H1 (cell line): Measurements from ENCODE around the gene DOK6. TPM values are rescaled to one million over a fixed set of nuclear protein-coding genes. Genes with fewer than 3 reads are reported as not detected.

Experiments
- CTCF ChIA-PET: fragments of 300-600 bp; sonication (Branson Sonifier 250); formaldehyde crosslinking; loops from one replicate; lab custom pipeline; 2021; ENCODE audit not compliant: partially characterized antibody; lab: Charles Lee
- POLR2A ChIA-PET: fragments of 300-600 bp; sonication (Branson Sonifier 250); formaldehyde crosslinking; loops from one replicate; lab custom pipeline; 2021; ENCODE audit warnings: inconsistent platforms; ENCODE audit not compliant: partially characterized antibody; lab: Charles Lee
- DNase-seq, 2 experiments: peaks; one replicate each; pipeline versions ENCODE4 v3.0.0 to v3.0.0-alpha.2; 2010 to 2022; ENCODE audit warnings: low spot score in 2 of 2, low read depth in 1 of 2, mixed read lengths in 1 of 2
- FAIRE-seq: peaks from 2 replicates; lab custom pipeline; 2011; peaks lifted over from hg19 to GRCh38; lab: Jason Lieb, UNC
- H2AFZ ChIP-seq: 2 replicates; pipeline ENCODE4 v1.8.1; 2012; ENCODE audit warnings: low read length, inconsistent platforms
- H2AK5ac ChIP-seq: 2 replicates; pipeline ENCODE4 v1.6.1; 2013; ENCODE audit warnings: low read depth, low read length
- H2BK120ac ChIP-seq: replicated peaks from 2 replicates; pipeline ENCODE3; 2013; ENCODE audit warnings: low read depth, low read length, inconsistent platforms
- H2BK12ac ChIP-seq: 2 replicates; pipeline ENCODE4 v1.6.1; 2013; ENCODE audit warnings: low read depth, low read length
- H2BK15ac ChIP-seq: 2 replicates; pipeline ENCODE4 v1.6.1; 2013; ENCODE audit warnings: low read length
- H2BK20ac ChIP-seq: 2 replicates; pipeline ENCODE4 v1.6.1; 2013; ENCODE audit warnings: low read length
- H2BK5ac ChIP-seq: 2 replicates; pipeline ENCODE4 v1.6.1; 2013; ENCODE audit warnings: low read depth, low read length
- H3K14ac ChIP-seq: 2 replicates; pipeline ENCODE4 v1.6.1; 2013; ENCODE audit warnings: inconsistent platforms; ENCODE audit not compliant: insufficient read length
- H3K18ac ChIP-seq: 2 replicates; pipeline ENCODE4 v1.6.1; 2013; ENCODE audit warnings: low read length; ENCODE audit errors: extremely low read depth
- H3K23ac ChIP-seq: 2 replicates; pipeline ENCODE4 v1.6.1; 2013; ENCODE audit warnings: inconsistent platforms; ENCODE audit not compliant: insufficient read length
- H3K23me2 ChIP-seq: 2 replicates; pipeline ENCODE4 v1.6.1; 2013; ENCODE audit warnings: low read depth, low read length
- H3K27ac ChIP-seq: 2 replicates; pipeline ENCODE4 v1.6.1; 2011; ENCODE audit warnings: low read depth, low read length, inconsistent platforms
- H3K27me3 ChIP-seq, 4 experiments: replicated peaks in 1 of 4; 1 replicate in 1 of 4; 2 replicates in 3 of 4; pipeline versions ENCODE4 v1.6.1 to v1.8.1; 2011 to 2013; ENCODE audit warnings: low read length in 3 of 4, mild to moderate bottlenecking in 3 of 4, inconsistent platforms in 2 of 4, mixed read lengths in 2 of 4, moderate library complexity in 1 of 4; ENCODE audit not compliant: control insufficient read depth in 3 of 4, insufficient read depth in 3 of 4; ENCODE audit errors: extremely low read depth in 1 of 4
- H3K36me3 ChIP-seq, 4 experiments: 2 replicates each; pipeline versions ENCODE4 v1.6.1 to v1.8.1; 2011 to 2013; ENCODE audit warnings: mild to moderate bottlenecking in 4 of 4, low read length in 3 of 4, moderate library complexity in 2 of 4, control low read depth in 1 of 4, inconsistent platforms in 1 of 4; ENCODE audit not compliant: insufficient read depth in 4 of 4, control insufficient read depth in 2 of 4
- H3K4ac ChIP-seq: replicated peaks from 2 replicates; pipeline ENCODE3; 2013; ENCODE audit warnings: low read length, low read depth, mixed read lengths, inconsistent platforms; ENCODE audit not compliant: insufficient read length
- H3K4me1 ChIP-seq, 4 experiments: replicated peaks in 1 of 4; 1 replicate in 1 of 4; 2 replicates in 3 of 4; pipeline versions ENCODE4 v1.6.1 to v1.8.1; 2011 to 2013; ENCODE audit warnings: low read length in 3 of 4, inconsistent platforms in 2 of 4, mixed read lengths in 1 of 4; ENCODE audit not compliant: insufficient read depth in 4 of 4, control insufficient read depth in 3 of 4
- H3K4me2 ChIP-seq, 2 experiments: 2 replicates each; pipeline versions ENCODE4 v1.6.1 to v1.8.1; 2011 to 2013; ENCODE audit warnings: low read depth in 2 of 2, low read length in 2 of 2, control low read depth in 1 of 2, inconsistent platforms in 1 of 2, mild to moderate bottlenecking in 1 of 2; ENCODE audit not compliant: insufficient read depth in 1 of 2
- H3K4me3 ChIP-seq, 4 experiments: fragments of 200-600, 300-600 bp in 1 of 4; sonication (generic), shearing (Covaris generic), sonication (Bioruptor Twin) in 1 of 4; 2 replicates each; pipeline versions ENCODE4 v1.5.1 to v1.8.1; 2011 to 2016; ENCODE audit warnings: low read length in 4 of 4, low read depth in 3 of 4, control low read depth in 2 of 4, inconsistent platforms in 2 of 4, mild to moderate bottlenecking in 2 of 4, mixed read lengths in 1 of 4, moderate library complexity in 1 of 4; ENCODE audit not compliant: insufficient read depth in 2 of 4; ENCODE audit errors: extremely low read depth in 1 of 4
- H3K56ac ChIP-seq: replicated peaks from 2 replicates; pipeline ENCODE3; 2013; ENCODE audit warnings: low read depth, mild to moderate bottlenecking, mixed read lengths, low read length, inconsistent platforms; ENCODE audit not compliant: insufficient read length
- H3K79me1 ChIP-seq: 2 replicates; pipeline ENCODE4 v1.6.1; 2013; ENCODE audit warnings: low read depth, low read length, control low read depth
- H3K79me2 ChIP-seq, 2 experiments: 2 replicates each; pipeline versions ENCODE4 v1.6.1 to v1.8.1; 2012 to 2013; ENCODE audit warnings: low read length in 2 of 2, mild to moderate bottlenecking in 2 of 2, inconsistent platforms in 1 of 2; ENCODE audit not compliant: insufficient read depth in 2 of 2, control insufficient read depth in 1 of 2
- H3K9ac ChIP-seq, 4 experiments: replicated peaks in 1 of 4; 1 replicate in 1 of 4; 2 replicates in 3 of 4; pipeline versions ENCODE4 v1.6.1 to v1.8.1; 2011 to 2013; ENCODE audit warnings: low read depth in 3 of 4, low read length in 3 of 4, control low read depth in 2 of 4, mild to moderate bottlenecking in 2 of 4, moderate library complexity in 2 of 4, inconsistent platforms in 1 of 4; ENCODE audit errors: extremely low read depth in 1 of 4
- H3K9me3 ChIP-seq, 2 experiments: 2 replicates each; pipeline versions ENCODE4 v1.6.1 to v1.8.1; 2012 to 2013; ENCODE audit warnings: mild to moderate bottlenecking in 2 of 2, moderate library complexity in 2 of 2, control low read depth in 1 of 2, inconsistent platforms in 1 of 2, low read depth in 1 of 2, low read length in 1 of 2, mixed read lengths in 1 of 2; ENCODE audit not compliant: insufficient read depth in 2 of 2
- H4K20me1 ChIP-seq, 2 experiments: replicated peaks in 1 of 2; 2 replicates each; pipeline versions ENCODE3 to v1.8.1; 2011 to 2013; ENCODE audit warnings: inconsistent platforms in 2 of 2, low read length in 2 of 2, mild to moderate bottlenecking in 1 of 2; ENCODE audit not compliant: insufficient read depth in 2 of 2, control insufficient read depth in 1 of 2
- H4K5ac ChIP-seq: 2 replicates; pipeline ENCODE4 v1.6.1; 2013; ENCODE audit warnings: low read length, low read depth, mixed read lengths, inconsistent platforms; ENCODE audit not compliant: insufficient read length
- H4K8ac ChIP-seq: 2 replicates; pipeline ENCODE4 v1.8.0; 2013; ENCODE audit warnings: mild to moderate bottlenecking, moderate library complexity, low read length, inconsistent platforms; ENCODE audit not compliant: insufficient read depth; ENCODE audit errors: extremely low read depth
- H4K91ac ChIP-seq: replicated peaks from 2 replicates; pipeline ENCODE3; 2013; ENCODE audit warnings: low read length, mixed read lengths, inconsistent platforms; ENCODE audit not compliant: insufficient read length
- EGR1 ChIP-seq: IDR thresholded peaks from 2 replicates; pipeline ENCODE4 v1.6.1; 2011; ENCODE audit warnings: low read depth, low read length, borderline replicate concordance
- EZH2 ChIP-seq: fragments of 200-600 bp; sonication (generic); IDR thresholded peaks from 2 replicates; pipeline ENCODE4 v1.7.1; 2012; ENCODE audit warnings: low read depth, mild to moderate bottlenecking, moderate library complexity, low read length, inconsistent platforms; ENCODE audit not compliant: severe bottlenecking
- RXRA ChIP-seq: IDR thresholded peaks from 2 replicates; pipeline ENCODE4 v1.6.1; 2011; ENCODE audit warnings: low read depth, mild to moderate bottlenecking, low read length, moderate library complexity; ENCODE audit not compliant: insufficient read depth
- SIX5 ChIP-seq: IDR thresholded peaks from 2 replicates; pipeline ENCODE4 v1.6.1; 2011; ENCODE audit warnings: mild to moderate bottlenecking, low read depth, low read length
- SP2 ChIP-seq: IDR thresholded peaks from 2 replicates; pipeline ENCODE4 v1.6.1; 2012; ENCODE audit warnings: mild to moderate bottlenecking, low read length, inconsistent platforms
- SRF ChIP-seq: IDR thresholded peaks from 2 replicates; pipeline ENCODE4 v1.6.1; 2011; ENCODE audit warnings: mild to moderate bottlenecking, low read depth, low read length, moderate library complexity
- TBP ChIP-seq: IDR thresholded peaks from 2 replicates; pipeline ENCODE4 v1.6.1; 2011; ENCODE audit warnings: low read depth, low read length, improper control_type of control experiment
- WGBS, 2 experiments: shearing (Covaris generic) in 1 of 2; methylation state at CpG; one replicate each; pipeline versions ENCODE4 v1.1.6 to v1.1.7; 2013 to 2015; ENCODE audit warnings: low lambda C conversion rate in 2 of 2, mixed read lengths in 2 of 2, inconsistent platforms in 1 of 2, low coverage in 1 of 2, missing lambda C conversion rate in 1 of 2; ENCODE audit not compliant: insufficient replicate concordance in 2 of 2, insufficient coverage in 1 of 2, insufficient read length in 1 of 2; ENCODE audit errors: extremely low coverage in 1 of 2, missing lambda C conversion rate in 1 of 2; 5-methylcytosine and 5-hydroxymethylcytosine counted together
- polyA plus RNA-seq, 7 experiments: library from polyadenylated mRNA; depleted of rRNA in 3 of 7; stranded (reverse) in 5 of 7; unstranded in 2 of 7; fragments of >200 nt in 5 of 7; fragments of 200-250 nt in 2 of 7; gene quantifications; 1 replicate in 5 of 7; 2 replicates in 1 of 7; 4 replicates in 1 of 7; pipeline versions ENCODE4 v1.2.1 to v1.2.3, GENCODE V29; 2011 to 2013; ENCODE audit warnings: missing spikeins in 2 of 7, mixed read lengths in 2 of 7
- total RNA-seq: library from RNA; stranded (reverse); fragmentation: NEBNext Ultra II Directional; extraction: Animal tissue kit (Norgen Biotek cat#: 25700); gene quantifications from 2 replicates; pipeline ENCODE4 v1.2.1, GENCODE V29; 2021

Gene DOK6
- total and polyA plus RNA-seq, 2 of the 8 experiments (the other 6 are each of a cell fraction or from before 2014, with no cell fraction given), result 0.33 to 0.50 TPM

DNA sequence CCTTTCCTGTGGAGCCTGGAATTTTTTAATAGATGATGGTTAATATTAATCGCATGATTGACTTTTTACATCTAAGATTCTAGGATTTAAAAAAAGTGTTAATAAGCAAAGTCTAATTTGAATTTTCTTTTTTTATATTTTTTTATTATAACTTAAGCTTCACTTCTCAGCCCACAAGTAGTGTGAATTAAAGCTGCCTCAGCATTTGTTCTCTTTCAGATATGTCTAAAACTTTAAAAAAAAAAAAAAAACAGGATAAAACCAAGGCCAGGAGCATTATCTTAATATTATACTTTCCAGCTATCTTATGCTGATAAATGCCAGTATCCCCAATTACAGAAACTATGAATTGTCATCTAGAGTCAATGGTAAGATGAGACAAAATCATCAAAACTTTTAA, 437.3 kb downstream of the DOK6 start:
- H4K91ac ChIP-seq, result no peak overlapping the region
- H2BK5ac ChIP-seq, result no peak overlapping the region
- H3K4me1 ChIP-seq, result no peaks in the 10 kb centered on the region; a peak in 1 of 7 replicates
- H4K20me1 ChIP-seq, result no peaks in the 10 kb centered on the region
- no peak overlapping the region for H2BK20ac ChIP-seq
- FAIRE-seq, result no peak
- no peak overlapping the region for H3K27ac ChIP-seq
- no peak overlapping the region for H4K5ac ChIP-seq
- H3K23ac ChIP-seq, result no peak overlapping the region
- no peaks in the 10 kb centered on the region for H3K36me3 ChIP-seq
- H2BK120ac ChIP-seq, result no peak overlapping the region
- no peak overlapping the region for H2BK15ac ChIP-seq
- WGBS, 2 experiments, result 84% methylated on average over 1 of the region's 1 CpG; no CpG with 5 or more reads in 1 of the 2 experiments
- H2AFZ ChIP-seq, result no peak overlapping the region
- no peak overlapping the region for H3K4me3 ChIP-seq
- no peaks in the 10 kb centered on the region for H3K79me1 ChIP-seq
- H3K9ac ChIP-seq, result no peak overlapping the region
- no peaks in the 10 kb centered on the region for H3K79me2 ChIP-seq
- H3K14ac ChIP-seq, result no peak overlapping the region
- H3K23me2 ChIP-seq, result no peaks in the 10 kb centered on the region; the same call in 1 of the 2 replicates
- no peak overlapping the region for H2BK12ac ChIP-seq
- POLR2A ChIA-PET, result no interaction called here
- no peak overlapping the region for H4K8ac ChIP-seq
- TF ChIP-seq RXRA, result no peak
- no peak for TF ChIP-seq TBP
- no peak for TF ChIP-seq SIX5
- TF ChIP-seq EZH2, result no peak
- TF ChIP-seq SRF, result no peak
- TF ChIP-seq SP2, result no peak
- no peak for TF ChIP-seq EGR1
- TF ChIP-seq, all 59 proteins: peak for 0
- Histone ChIP-seq H3K9me3 (no peaks in the 10 kb centered on the region), H3K4me2 (no peak overlapping the region), H3K56ac (no peak overlapping the region), H3K27me3 (no peaks in the 10 kb centered on the region), H3K4ac (no peak overlapping the region), H2AK5ac (no peak overlapping the region), H3K18ac (no peak overlapping the region)
- CTCF ChIA-PET, result interaction anchor here (1.0 to 1.8 kb wide), 6 partner anchors 9 to 249 kb away, joined by 3 to 8 read pairs (median 4); no protein-coding TSS in a partner anchor
- DNase-seq, result no peak
